ENCODE measurements around the gene PLRG1.

- no peak for TF ChIP-seq CTCF (IDR thresholded peaks at IDR 0.05)
- no peak for TF ChIP-seq POLR2A (IDR thresholded peaks at IDR 0.05; ENCODE audit: low read depth)
Observed at GRCh38 chr4:154528869-154529268, 21.3 kb downstream of the PLRG1 start.

All from esophagus muscularis mucosa (tissue), 3 donors.